WTC11 (cell line): ENCODE results near the gene ASIP. TPM values are rescaled to one million over a fixed set of nuclear protein-coding genes. Genes with fewer than 3 reads are reported as not detected.
"Not testable (repeated sequence)": the region's sequence is repeated elsewhere in the genome, so short reads cannot be mapped to it uniquely, and the experiment has no call there.

ENCODE experiments used
- ATAC-seq: fragments of 200-7000 bp; cut with Tn5 transposase; 2 replicates; pipeline ENCODE4 v1.10.0; 2021; ENCODE audit warnings: mild to moderate bottlenecking, moderate library complexity
- CTCF ChIA-PET: fragments of 300-600 bp; sonication (Branson Sonifier 250); formaldehyde crosslinking; loops from one replicate; lab custom pipeline; 2021; ENCODE audit warnings: antibody characterized with exemption; lab: Charles Lee
- POLR2A ChIA-PET: fragments of 350-600 bp; sonication (Branson Sonifier 250); formaldehyde crosslinking; loops from one replicate; lab custom pipeline; 2021; ENCODE audit warnings: antibody characterized with exemption; lab: Charles Lee
- DNase-seq: peaks from one replicate; pipeline ENCODE4 v3.0.0; 2021; ENCODE audit warnings: low spot score
- H3K27ac Mint-ChIP-seq: 2 replicates; pipeline ENCODE4 v1.8.0; 2021; ENCODE audit warnings: mixed read lengths
- H3K27me3 Mint-ChIP-seq: 2 replicates; pipeline ENCODE4 v1.8.0; 2021; ENCODE audit warnings: low read depth, mild to moderate bottlenecking, moderate library complexity, mixed read lengths
- H3K36me3 Mint-ChIP-seq: 2 replicates; pipeline ENCODE4 v1.8.0; 2021; ENCODE audit warnings: mixed read lengths
- H3K4me1 Mint-ChIP-seq: 2 replicates; pipeline ENCODE4 v1.8.0; 2022; ENCODE audit warnings: mixed read lengths
- H3K4me3 Mint-ChIP-seq: 2 replicates; pipeline ENCODE4 v1.8.0; 2021; ENCODE audit warnings: mild to moderate bottlenecking, moderate library complexity, mixed read lengths
- H3K9me3 Mint-ChIP-seq: 2 replicates; pipeline ENCODE4 v1.8.0; 2021; ENCODE audit warnings: mixed read lengths
- CBFB ChIP-seq: sonication (generic); formaldehyde crosslinking; IDR thresholded peaks from 2 replicates; pipeline ENCODE4 v1.8.1; 2022; ENCODE audit warnings: mild to moderate bottlenecking, low read depth, missing genetic modification reagents
- ELF4 ChIP-seq: sonication (generic); formaldehyde crosslinking; IDR thresholded peaks from 2 replicates; pipeline ENCODE4 v1.8.1; 2022; ENCODE audit warnings: low read depth, mild to moderate bottlenecking, moderate library complexity, missing genetic modification reagents
- ERG ChIP-seq: fragments of 250-450 bp; sonication (Bioruptor Pico); IDR thresholded peaks from 2 replicates; pipeline ENCODE4 v1.8.0; 2021; ENCODE audit warnings: mild to moderate bottlenecking
- ESRRA ChIP-seq: sonication (generic); formaldehyde crosslinking; IDR thresholded peaks from 2 replicates; pipeline ENCODE4 v1.8.1; 2022; ENCODE audit warnings: mild to moderate bottlenecking, missing genetic modification reagents, borderline replicate concordance
- FOXP1 ChIP-seq: sonication (generic); formaldehyde crosslinking; IDR thresholded peaks from 2 replicates; pipeline ENCODE4 v1.8.0; 2022; ENCODE audit warnings: missing genetic modification reagents, mild to moderate bottlenecking, moderate library complexity, borderline replicate concordance
- GTF2I ChIP-seq: fragments of 250-450 bp; sonication (Bioruptor Pico); conservative IDR thresholded peaks from 2 replicates; pipeline ENCODE4 v1.4.0; 2021; ENCODE audit warnings: mild to moderate bottlenecking
- HMGA2 ChIP-seq: fragments of 250-450 bp; sonication (Bioruptor Pico); IDR thresholded peaks from 2 replicates; pipeline ENCODE4 v1.4.0; 2021; ENCODE audit warnings: mild to moderate bottlenecking, moderate library complexity
- IRF1 ChIP-seq: sonication (generic); formaldehyde crosslinking; IDR thresholded peaks from 2 replicates; pipeline ENCODE4 v1.8.0; 2023; ENCODE audit warnings: missing genetic modification reagents
- JAZF1 ChIP-seq: fragments of 250-450 bp; sonication (Bioruptor Pico); IDR thresholded peaks from 2 replicates; pipeline ENCODE4 v1.9.0; 2021; ENCODE audit warnings: moderate library complexity, mild to moderate bottlenecking, inconsistent platforms
- NFATC4 ChIP-seq: fragments of 250-450 bp; sonication (Bioruptor Pico); IDR thresholded peaks from 2 replicates; pipeline ENCODE4 v1.9.0; 2021; ENCODE audit warnings: mild to moderate bottlenecking
- NFYB ChIP-seq: sonication (generic); formaldehyde crosslinking; conservative IDR thresholded peaks from 2 replicates; pipeline ENCODE4 v1.8.0; 2022; ENCODE audit warnings: low read depth, missing genetic modification reagents
- NR2C2 ChIP-seq: sonication (generic); formaldehyde crosslinking; IDR thresholded peaks from 2 replicates; pipeline ENCODE4 v1.8.0; 2022; ENCODE audit warnings: mild to moderate bottlenecking, missing genetic modification reagents
- RELA ChIP-seq: sonication (generic); formaldehyde crosslinking; IDR thresholded peaks from 2 replicates; pipeline ENCODE4 v1.8.1; 2022; ENCODE audit warnings: missing genetic modification reagents, mild to moderate bottlenecking, borderline replicate concordance
- SOX15 ChIP-seq: fragments of 250-450 bp; sonication (Bioruptor Pico); IDR thresholded peaks from 2 replicates; pipeline ENCODE4 v1.9.0; 2021; ENCODE audit warnings: mild to moderate bottlenecking
- TEAD1 ChIP-seq: sonication (generic); formaldehyde crosslinking; IDR thresholded peaks from 2 replicates; pipeline ENCODE4 v1.8.0; 2022; ENCODE audit warnings: mild to moderate bottlenecking, missing genetic modification reagents
- ZNF219 ChIP-seq: sonication (generic); formaldehyde crosslinking; IDR thresholded peaks from 2 replicates; pipeline ENCODE4 v1.8.0; 2023; ENCODE audit warnings: missing genetic modification reagents, mild to moderate bottlenecking, borderline replicate concordance
- ZNF281 ChIP-seq: sonication (generic); formaldehyde crosslinking; IDR thresholded peaks from 2 replicates; pipeline ENCODE4 v1.8.0; 2023; ENCODE audit warnings: mild to moderate bottlenecking, missing genetic modification reagents
- ZNF423 ChIP-seq: fragments of 250-450 bp; sonication (Bioruptor Pico); IDR thresholded peaks from 2 replicates; pipeline ENCODE4 v2.1.2; 2022; ENCODE audit warnings: mild to moderate bottlenecking, moderate library complexity
- ZSCAN18 ChIP-seq: fragments of 250-450 bp; sonication (Bioruptor Pico); IDR thresholded peaks from 2 replicates; pipeline ENCODE4 v2.1.2; 2022; ENCODE audit warnings: mild to moderate bottlenecking, moderate library complexity
- total RNA-seq: library from RNA; stranded (reverse); gene quantifications from 3 replicates; pipeline ENCODE4 v1.2.3, GENCODE V29; 2021

ASIP gene
- total RNA-seq, 1 experiment from 2014 or later = not detected

- TF ChIP-seq TEAD1 (CRISPR knock-in tag) (no peak), FOXP1 (CRISPR knock-in tag) (no peak), NFYB (CRISPR knock-in tag) (no peak)
- CTCF ChIA-PET = no interaction called here
- ATAC-seq (no peak), DNase-seq (no peak)
- Mint-ChIP-seq H3K4me3 (no peak overlapping the region), H3K27ac (no peak overlapping the region), H3K4me1 (no peaks in the 10 kb centered on the region), H3K9me3 (peaks cover 3% of the 10 kb centered on the region; the same call in 1 of the 2 replicates), H3K27me3 (peaks cover 25% of the 10 kb centered on the region), H3K36me3 (no peaks in the 10 kb centered on the region)
- POLR2A ChIA-PET = no interaction called here
Measured at GRCh38 chr20:34222208-34222607, 19.0 kb upstream of the ASIP start.

GRCh38 chr20:34224251-34224650 lies 17.0 kb upstream of the ASIP start:
- ATAC-seq, CTCF ChIA-PET, H3K36me3 Mint-ChIP-seq, H3K4me3 Mint-ChIP-seq, H3K27ac Mint-ChIP-seq, H3K9me3 Mint-ChIP-seq, POLR2A ChIA-PET, DNase-seq, H3K4me1 Mint-ChIP-seq: not testable (repeated sequence)
- peaks cover 10% of the 10 kb centered on the region for H3K27me3 Mint-ChIP-seq

GRCh38 chr20:34231634-34232033 lies 9.6 kb upstream of the ASIP start:
- H3K27me3 Mint-ChIP-seq = peaks cover 3% of the 10 kb centered on the region; the same call in 1 of the 2 replicates
- ChIA-PET CTCF (interaction anchor here (1.0 to 1.3 kb wide), 3 partner anchors 24 to 41 kb away, joined by 3 read pairs; no protein-coding TSS in a partner anchor), POLR2A (no interaction called here)
- H3K4me1 Mint-ChIP-seq = no peaks in the 10 kb centered on the region
- H3K9me3 Mint-ChIP-seq = peaks cover 10% of the 10 kb centered on the region
- no peak overlapping the region for H3K4me3 Mint-ChIP-seq
- no peaks in the 10 kb centered on the region for H3K36me3 Mint-ChIP-seq
- ATAC-seq (no peak), DNase-seq (no peak)
- TF ChIP-seq ZNF281 (no peak), JAZF1 (CRISPR knock-in tag) (no peak), ELF4 (CRISPR knock-in tag) (no peak), HMGA2 (CRISPR knock-in tag) (no peak), NR2C2 (CRISPR knock-in tag) (no peak), GTF2I (CRISPR knock-in tag) (no peak), RELA (CRISPR knock-in tag) (no peak), SOX15 (CRISPR knock-in tag) (no peak), NFATC4 (CRISPR knock-in tag) (no peak), ZNF423 (no peak), ERG (CRISPR knock-in tag) (no peak), ZNF219 (CRISPR knock-in tag) (no peak)
- no peak overlapping the region for H3K27ac Mint-ChIP-seq

- peaks cover 3% of the 10 kb centered on the region; the same call in 1 of the 2 replicates for H3K27me3 Mint-ChIP-seq
- no peaks in the 10 kb centered on the region; the same call in 1 of the 2 replicates for H3K36me3 Mint-ChIP-seq
- H3K9me3 Mint-ChIP-seq = peaks cover 15% of the 10 kb centered on the region
- H3K27ac Mint-ChIP-seq = no peak overlapping the region
- CTCF ChIA-PET = interaction anchor here (0.6 to 1.3 kb wide), 3 partner anchors 23 to 42 kb away, joined by 3 to 4 read pairs (median 3); no protein-coding TSS in a partner anchor
- ATAC-seq = no peak
- POLR2A ChIA-PET = no interaction called here
- no peaks in the 10 kb centered on the region for H3K4me1 Mint-ChIP-seq
- DNase-seq = no peak
- H3K4me3 Mint-ChIP-seq = no peak overlapping the region
- TF ChIP-seq ZNF423 (no peak), ESRRA (CRISPR knock-in tag) (no peak), ZSCAN18 (CRISPR knock-in tag) (no peak), IRF1 (CRISPR knock-in tag) (no peak), CBFB (no peak), SOX15 (CRISPR knock-in tag) (no peak), NFYB (CRISPR knock-in tag) (no peak)
Measured at GRCh38 chr20:34232494-34233087, 8.6 kb upstream of the ASIP start.
